HG03064 (cell line): ENCODE data around the gene OR10A6.

Source experiments
- ATAC-seq: cut with Tn5 transposase; IDR thresholded peaks from one replicate; pipeline ENCODE4 v1.9.1; 2021; ENCODE audit warnings: low read depth; ENCODE audit not compliant: unreplicated experiment

OR10A6 gene

DNA sequence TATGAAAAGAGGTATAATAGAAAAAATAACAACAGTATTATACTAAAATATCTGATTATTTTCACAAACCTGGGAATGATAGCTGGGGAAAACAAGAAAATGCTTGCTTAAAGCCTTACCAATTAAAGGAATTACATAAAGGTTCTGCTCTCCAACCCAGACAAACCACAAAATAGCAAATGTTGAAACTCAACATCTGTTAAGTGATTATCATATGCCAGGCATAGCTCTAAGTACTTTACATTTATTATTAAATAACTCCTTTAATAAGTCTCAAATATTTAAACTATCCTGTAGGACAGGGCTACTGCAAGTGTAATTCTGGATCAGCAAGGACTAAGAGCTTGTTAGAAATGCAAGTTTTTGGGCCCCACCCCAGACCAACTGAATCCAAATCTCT lies 20.1 kb downstream of the OR10A6 start:
- no peak for ATAC-seq

DNA sequence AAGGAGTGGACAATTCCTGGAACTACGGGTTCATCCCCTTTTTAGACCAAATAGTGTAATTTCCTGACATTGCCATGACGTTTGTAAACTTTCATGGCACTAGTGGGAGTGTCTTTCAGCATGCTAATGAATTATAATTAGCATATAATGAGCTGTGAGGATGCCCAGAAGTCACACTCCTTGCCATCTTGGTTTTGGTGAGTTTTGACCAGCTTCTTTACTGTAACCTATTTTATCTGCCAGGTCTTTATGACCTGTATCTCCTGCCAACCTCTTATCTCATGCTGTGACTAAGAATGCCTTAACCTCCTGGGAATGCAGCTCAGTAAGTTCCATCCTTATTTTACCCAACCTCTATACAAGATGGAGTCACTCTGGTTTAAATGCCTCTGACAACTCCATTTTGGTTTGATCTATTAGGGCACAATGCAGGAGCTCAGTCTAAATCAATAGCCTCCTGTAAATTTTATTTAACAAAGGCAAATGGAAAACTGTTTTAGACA lies 20.7 kb downstream of the OR10A6 start:
- ATAC-seq, result no peak

GRCh38 chr11:7909585-7910285 lies 21.3 kb downstream of the OR10A6 start:
- no peak for ATAC-seq

DNA sequence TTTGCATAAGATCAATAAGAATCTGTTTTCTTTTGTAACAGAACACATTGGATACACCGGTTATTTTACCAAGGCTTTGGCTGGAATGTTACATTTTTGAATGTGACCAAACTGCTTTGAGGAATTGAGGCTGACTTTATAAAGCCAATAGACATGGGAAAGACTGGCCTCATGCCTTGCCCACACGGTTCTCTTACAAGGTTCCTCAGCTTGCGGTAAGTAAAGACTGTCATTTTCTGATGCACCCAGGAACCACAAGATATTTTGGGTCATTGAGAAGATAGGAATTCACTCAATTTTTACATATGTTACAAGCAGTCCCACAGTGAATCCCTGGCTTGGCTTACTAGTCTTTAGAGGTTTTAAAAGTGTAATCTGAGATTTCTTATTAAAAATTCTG lies 23.9 kb downstream of the OR10A6 start:
- no peak for ATAC-seq

DNA sequence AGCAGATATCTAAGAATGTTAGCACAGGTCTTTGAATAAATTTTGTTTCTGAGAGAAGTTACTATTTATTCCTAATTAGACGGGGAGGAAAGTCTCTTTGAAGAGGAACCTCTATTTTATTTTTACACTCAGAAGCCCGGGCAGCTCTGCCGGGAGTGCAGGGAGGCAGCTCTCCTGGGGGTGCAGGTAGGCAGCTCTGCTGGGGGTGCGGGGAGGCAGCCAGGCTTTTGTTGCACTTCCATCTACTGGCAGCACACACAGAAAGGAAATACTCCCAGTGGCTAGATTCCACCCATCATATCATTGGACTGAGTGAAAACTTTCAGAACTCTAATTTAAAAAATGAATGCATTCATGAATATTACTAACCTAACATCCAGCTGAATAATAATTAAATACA lies 24.6 kb downstream of the OR10A6 start:
- ATAC-seq, result no peak

DNA sequence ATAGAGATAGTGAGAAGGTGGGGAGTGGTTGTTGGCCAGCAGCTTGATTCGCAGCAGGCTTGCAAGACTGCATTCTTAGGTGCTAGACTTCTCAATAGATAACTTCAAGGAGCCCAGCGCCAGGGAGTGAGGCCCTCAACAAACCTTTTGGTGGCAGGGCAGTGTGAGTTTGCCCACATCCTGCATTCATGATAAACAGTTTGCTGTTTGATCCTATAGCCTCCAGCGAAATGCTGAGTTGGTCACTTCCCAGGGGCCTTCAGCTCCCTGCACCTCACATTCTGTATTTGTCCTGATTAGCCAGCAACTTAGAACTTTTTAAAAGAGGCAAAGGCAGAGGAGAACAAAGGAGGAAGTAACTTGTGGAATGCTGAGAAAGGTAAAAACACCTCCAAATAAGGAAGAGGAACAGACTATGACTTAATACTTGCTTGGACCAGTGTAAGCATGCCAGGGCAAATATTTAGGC lies 25.1 kb downstream of the OR10A6 start:
- ATAC-seq, result no peak

- no peak for ATAC-seq
Measured at GRCh38 chr11:7905549-7905948, 25.5 kb downstream of the OR10A6 start.

- ATAC-seq, result no peak
Measured at GRCh38 chr11:7904917-7905316, 26.2 kb downstream of the OR10A6 start.

DNA sequence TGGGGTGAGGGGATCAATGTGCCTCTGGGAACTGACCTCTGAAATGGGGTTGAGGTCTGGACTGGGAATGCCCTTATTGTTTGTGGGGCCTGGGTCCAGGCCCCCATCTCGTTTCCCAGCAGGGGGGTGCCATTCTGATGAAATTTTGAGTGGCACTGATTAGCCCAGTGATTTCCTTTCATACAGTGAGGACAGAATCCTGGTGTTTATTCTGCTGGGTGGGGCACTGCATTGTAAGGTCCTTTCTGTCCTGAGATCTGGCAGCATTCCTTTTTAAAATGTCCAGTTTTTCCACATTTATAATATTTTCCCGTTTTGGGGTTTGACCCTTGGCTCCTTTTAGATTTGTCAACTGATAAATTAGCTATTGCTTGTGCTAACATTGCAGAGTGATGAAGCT lies 27.1 kb downstream of the OR10A6 start:
- no peak for ATAC-seq

GRCh38 chr11:7901319-7901854 lies 29.7 kb downstream of the OR10A6 start:
- no peak for ATAC-seq

DNA sequence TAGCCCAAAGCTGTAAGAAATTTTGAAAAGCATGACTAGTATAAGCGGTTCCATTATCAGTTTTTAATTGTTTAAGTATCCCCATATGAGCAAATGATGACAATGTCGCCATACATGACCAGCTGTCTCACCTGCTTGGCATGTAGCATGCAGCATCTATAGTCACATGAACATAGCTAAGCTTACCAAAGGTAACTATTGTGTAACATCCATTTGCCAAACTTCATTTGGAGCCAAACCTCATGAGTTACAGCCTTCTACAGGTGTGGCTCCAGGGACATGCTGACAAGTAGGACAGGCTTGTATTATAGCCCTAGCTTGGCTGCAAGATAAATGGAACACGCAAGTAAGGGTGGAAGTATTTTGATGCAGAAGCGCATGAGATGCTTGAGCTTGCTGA lies 30.4 kb downstream of the OR10A6 start:
- ATAC-seq, result no peak

DNA sequence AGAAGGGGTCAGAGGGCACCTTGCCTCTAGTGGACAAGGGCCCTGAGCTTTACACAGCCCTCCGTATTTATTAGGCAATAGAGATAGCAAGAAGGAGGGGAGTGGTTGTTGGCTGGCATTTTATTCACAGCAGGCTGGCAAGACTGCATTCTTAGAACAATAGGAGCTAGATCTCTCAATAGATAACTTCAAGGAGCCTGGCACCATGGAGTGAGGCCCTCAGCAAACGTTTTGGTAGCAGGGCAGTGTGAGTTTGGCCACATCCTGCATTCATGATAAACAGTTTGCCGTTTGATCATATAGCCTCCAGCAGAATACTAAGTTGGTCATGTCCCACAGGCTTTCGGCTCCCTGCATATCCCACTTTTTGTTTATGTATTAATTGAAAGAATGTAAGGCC lies 31.6 kb downstream of the OR10A6 start:
- ATAC-seq, result no peak

- no peak for ATAC-seq
Measured at GRCh38 chr11:7898666-7899283, 32.3 kb downstream of the OR10A6 start.

GRCh38 chr11:7896009-7896785 lies 34.9 kb downstream of the OR10A6 start:
- no peak for ATAC-seq

GRCh38 chr11:7894251-7894650 lies 36.8 kb downstream of the OR10A6 start:
- no peak for ATAC-seq

- ATAC-seq, result no peak
Measured at GRCh38 chr11:7893796-7894195, 37.3 kb downstream of the OR10A6 start.

GRCh38 chr11:7892840-7893254 lies 38.2 kb downstream of the OR10A6 start:
- peak; percentile 63 for ATAC-seq

- peak; percentile 48 for ATAC-seq
Measured at GRCh38 chr11:7892059-7892699, 38.9 kb downstream of the OR10A6 start.

DNA sequence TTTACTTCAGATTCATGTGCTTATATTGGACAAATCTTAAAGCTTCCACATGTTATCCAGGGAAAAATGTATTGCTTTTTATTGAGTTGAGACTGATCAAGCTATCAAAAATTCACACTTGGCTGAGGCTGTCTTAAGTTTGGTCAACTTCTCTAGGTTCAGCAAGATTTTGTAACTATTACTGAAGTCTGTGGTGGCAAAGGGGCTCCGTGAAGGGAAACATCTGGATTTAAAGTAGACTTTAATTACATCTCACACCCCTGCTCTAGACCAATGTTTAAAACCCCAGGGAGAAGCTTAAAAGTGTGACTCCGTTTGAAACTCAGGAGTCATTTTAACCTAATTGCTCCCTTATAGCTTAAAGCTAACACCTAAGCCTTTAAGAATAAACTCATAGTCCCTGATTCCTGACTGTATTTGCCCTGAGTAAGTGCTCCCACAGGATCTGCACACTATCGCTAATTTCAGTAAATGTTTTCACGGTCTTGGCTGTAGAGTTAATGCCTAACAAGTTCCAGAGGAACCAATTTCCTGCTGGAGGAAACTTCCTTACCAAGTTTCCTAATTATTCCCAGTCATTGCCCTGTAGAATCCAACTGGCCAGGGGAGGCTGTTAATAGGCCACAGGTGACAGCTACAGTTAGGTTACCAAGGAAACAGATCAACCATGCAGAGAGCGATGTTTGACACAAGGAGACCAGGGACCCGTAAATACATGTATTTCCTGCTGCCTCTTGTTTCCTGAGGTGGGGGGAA lies 40.5 kb downstream of the OR10A6 start:
- no peak for ATAC-seq

- no peak for ATAC-seq
Measured at GRCh38 chr11:7889985-7890384, 41.1 kb downstream of the OR10A6 start.
